ENCODE measurements around the gene SAPCD2. TPM values are rescaled to one million over a fixed set of nuclear protein-coding genes. Genes with fewer than 3 reads are reported as not detected.

SAPCD2 gene
- polyA plus RNA-seq, 1 donor (not counting 4 experiments of a cell fraction or from before 2014, with no cell fraction given) = 1.6 TPM

DNA sequence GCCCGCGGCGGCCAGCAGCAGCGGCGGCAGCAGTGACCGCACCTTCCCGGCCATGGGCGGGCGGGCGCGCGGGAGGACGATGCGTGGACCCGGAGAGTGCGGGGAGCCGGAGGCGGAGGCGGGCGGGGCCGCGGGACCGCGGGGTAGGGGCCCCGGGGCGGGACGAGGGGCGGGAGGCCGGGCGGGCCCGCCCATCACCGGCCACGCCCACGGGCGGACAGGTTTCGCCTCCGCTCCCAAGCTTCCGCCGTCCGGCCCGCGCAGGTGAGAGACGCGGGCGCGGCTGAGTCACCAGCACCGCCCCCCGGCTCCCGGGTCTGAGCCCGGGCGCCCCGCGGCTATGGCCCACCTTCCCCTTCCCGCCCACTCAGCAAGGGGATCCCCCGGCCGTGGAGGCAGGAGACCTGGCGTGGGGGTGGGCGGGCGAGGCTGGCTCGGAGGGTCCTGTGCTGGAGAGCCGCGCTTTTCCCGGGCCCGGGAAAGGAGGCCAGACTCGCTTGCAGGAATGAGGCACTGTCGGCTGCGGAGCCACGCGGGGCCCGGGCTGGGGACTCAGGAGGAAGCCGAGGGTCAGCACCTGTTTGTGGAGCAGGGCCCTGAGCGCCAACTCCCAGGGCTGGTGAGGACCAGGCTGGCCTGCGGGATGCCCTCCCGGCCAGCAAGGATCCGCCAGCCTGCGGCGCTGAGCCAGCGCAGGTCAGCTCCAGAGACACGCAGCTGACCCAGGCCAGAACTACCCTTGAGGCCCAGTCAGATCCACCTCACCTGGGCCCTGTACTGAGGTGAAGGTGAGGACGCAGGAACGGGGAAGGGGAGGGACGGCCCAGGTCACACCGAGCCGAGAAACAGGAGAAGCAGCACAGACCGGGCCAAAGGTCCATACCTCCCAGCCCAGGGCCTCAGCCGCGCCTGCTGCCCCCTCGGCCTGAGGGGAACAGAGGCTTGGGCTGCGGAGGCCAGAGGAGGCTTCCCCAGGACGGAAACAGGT is 16.1 kb downstream of the SAPCD2 start, which contains the start of gene ENTPD2:
Gene ENTPD2, minus strand, starts transcription at position 118 of the 988 bp plus-strand sequence. Its CDS starts 64 bp downstream, at position 54.
- dilution Hi-C loops (cut with MboI; ENCODE audit: extremely low pct_ligation_motif_present, low sequenced_read_pairs) = no loop called here
- Histone ChIP-seq H3K27ac (ENCODE audit: control insufficient read depth, insufficient read depth, low read length) (no peak within 1 kb of the TSS), H3K9me3 (ENCODE audit: control insufficient read depth, low read depth, low read length) (no peaks in the 10 kb centered on the region), H3K79me2 (ENCODE audit: control insufficient read depth, insufficient read depth, low read length) (no peaks in the 10 kb centered on the region), H3K9me1 (ENCODE audit: control insufficient read depth, extremely low read depth, insufficient read depth, low read length) (no peaks in the 10 kb centered on the region), H3K4me3 (ENCODE audit: control insufficient read depth in 2 of 3, extremely low read depth in 1 of 3, insufficient read depth in 2 of 3, low read depth in 1 of 3, low read length in 3 of 3) (peak within 1 kb of the TSS; percentile 26 to 63 (median 47)), H3K27me3 (ENCODE audit: control insufficient read depth, extremely low read depth, insufficient read depth, low read length) (peaks cover 8% of the 10 kb centered on the region), H2AFZ (ENCODE audit: control insufficient read depth, low read length) (peak within 1 kb of the TSS; percentile 13), H3K36me3 (ENCODE audit: control insufficient read depth in 2 of 2, extremely low read depth in 1 of 2, insufficient read depth in 2 of 2, low read length in 2 of 2) (no peaks in the 10 kb centered on the region), H3K9ac (ENCODE audit: control insufficient read depth, extremely low read depth, insufficient read depth, low read length) (no peak within 1 kb of the TSS), H3K4me2 (ENCODE audit: control insufficient read depth, extremely low read depth, insufficient read depth, low read depth, low read length) (peak within 1 kb of the TSS; percentile 69), H4K20me1 (ENCODE audit: control insufficient read depth, extremely low read depth, insufficient read depth, low read length) (peaks cover 7% of the 10 kb centered on the region), H3K4me1 (ENCODE audit: control insufficient read depth, extremely low read depth, insufficient read depth, low read length) (no peaks in the 10 kb centered on the region)
- TF ChIP-seq, protein P1, sequence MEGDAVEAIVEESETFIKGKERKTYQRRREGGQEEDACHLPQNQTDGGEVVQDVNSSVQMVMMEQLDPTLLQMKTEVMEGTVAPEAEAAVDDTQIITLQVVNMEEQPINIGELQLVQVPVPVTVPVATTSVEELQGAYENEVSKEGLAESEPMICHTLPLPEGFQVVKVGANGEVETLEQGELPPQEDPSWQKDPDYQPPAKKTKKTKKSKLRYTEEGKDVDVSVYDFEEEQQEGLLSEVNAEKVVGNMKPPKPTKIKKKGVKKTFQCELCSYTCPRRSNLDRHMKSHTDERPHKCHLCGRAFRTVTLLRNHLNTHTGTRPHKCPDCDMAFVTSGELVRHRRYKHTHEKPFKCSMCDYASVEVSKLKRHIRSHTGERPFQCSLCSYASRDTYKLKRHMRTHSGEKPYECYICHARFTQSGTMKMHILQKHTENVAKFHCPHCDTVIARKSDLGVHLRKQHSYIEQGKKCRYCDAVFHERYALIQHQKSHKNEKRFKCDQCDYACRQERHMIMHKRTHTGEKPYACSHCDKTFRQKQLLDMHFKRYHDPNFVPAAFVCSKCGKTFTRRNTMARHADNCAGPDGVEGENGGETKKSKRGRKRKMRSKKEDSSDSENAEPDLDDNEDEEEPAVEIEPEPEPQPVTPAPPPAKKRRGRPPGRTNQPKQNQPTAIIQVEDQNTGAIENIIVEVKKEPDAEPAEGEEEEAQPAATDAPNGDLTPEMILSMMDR (optimal IDR thresholded peaks at IDR 0.05 in 1 of 3, IDR thresholded peaks at IDR 0.05 in 1 of 3, conservative IDR thresholded peaks at IDR 0.05 in 1 of 3; ENCODE audit: extremely low read depth in 1 of 3, insufficient read depth in 2 of 3, low read length in 3 of 3) = no peak
- no peak for TF ChIP-seq EZH2 (IDR thresholded peaks at IDR 0.05; ENCODE audit: low read length)
- DNase-seq (ENCODE audit: low read depth, low spot score) (no peak), FAIRE-seq (no peak)

DNA sequence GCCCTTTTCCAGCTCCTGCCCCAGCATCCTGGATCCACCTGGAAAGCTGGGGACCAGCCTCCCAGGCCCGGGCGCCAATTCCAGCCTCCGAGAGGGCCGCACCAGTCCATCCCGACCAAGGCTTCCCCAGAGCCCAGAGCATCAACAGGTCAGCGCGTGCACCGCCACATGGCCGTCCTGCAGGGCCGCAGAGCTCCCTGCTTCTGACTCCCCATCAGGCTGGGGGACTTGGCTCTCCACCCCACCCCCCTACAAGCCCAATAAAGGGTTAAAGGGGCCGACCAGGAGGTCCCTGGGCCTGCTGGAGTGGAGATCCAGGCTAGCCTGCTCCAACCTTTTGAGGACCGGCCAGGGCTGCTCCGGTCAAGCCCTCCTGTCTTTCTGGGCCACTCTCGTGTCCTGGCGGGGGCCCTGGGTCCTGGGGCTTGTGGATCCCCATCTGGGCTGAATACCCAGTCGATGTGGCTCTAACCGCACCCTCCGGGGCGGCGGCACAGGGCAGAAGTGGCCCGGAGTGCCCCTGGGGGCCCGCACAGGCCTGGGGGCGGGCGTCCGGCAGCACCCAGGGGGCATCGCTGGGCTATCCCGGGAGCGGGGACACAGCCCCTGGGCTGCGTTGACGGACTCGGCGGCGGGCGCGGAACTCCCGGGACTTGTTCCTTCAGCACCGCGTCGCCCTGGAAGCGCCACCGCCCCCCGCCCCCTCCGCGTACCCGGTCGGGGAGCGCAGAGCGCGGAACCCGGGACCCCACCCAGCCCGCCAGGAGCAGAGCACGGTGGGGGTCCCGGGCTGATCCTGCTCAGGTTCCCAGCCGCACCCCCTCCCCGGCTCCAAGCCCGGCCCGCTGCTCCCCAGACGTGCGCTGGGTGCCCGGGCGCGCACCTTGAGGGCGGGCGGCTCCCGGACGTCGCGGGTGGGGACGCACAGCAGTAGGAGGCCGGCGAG is 17.1 kb downstream of the SAPCD2 start:
- peaks cover 7% of the 10 kb centered on the region for H4K20me1 ChIP-seq (ENCODE audit: control insufficient read depth, extremely low read depth, insufficient read depth, low read length)
- H3K9me3 ChIP-seq (ENCODE audit: control insufficient read depth, low read depth, low read length) = no peaks in the 10 kb centered on the region
- no peak overlapping the region for H3K9ac ChIP-seq (ENCODE audit: control insufficient read depth, extremely low read depth, insufficient read depth, low read length)
- H3K27ac ChIP-seq (ENCODE audit: control insufficient read depth, insufficient read depth, low read length) = no peak overlapping the region
- H3K4me2 ChIP-seq (ENCODE audit: control insufficient read depth, extremely low read depth, insufficient read depth, low read depth, low read length) = peak overlapping the region; percentile 69
- H3K4me1 ChIP-seq (ENCODE audit: control insufficient read depth, extremely low read depth, insufficient read depth, low read length) = no peaks in the 10 kb centered on the region
- no peaks in the 10 kb centered on the region for H3K36me3 ChIP-seq (ENCODE audit: control insufficient read depth in 2 of 2, extremely low read depth in 1 of 2, insufficient read depth in 2 of 2, low read length in 2 of 2)
- DNase-seq (ENCODE audit: low read depth, low spot score) (no peak), FAIRE-seq (no peak)
- H3K27me3 ChIP-seq (ENCODE audit: control insufficient read depth, extremely low read depth, insufficient read depth, low read length) = peaks cover 11% of the 10 kb centered on the region
- peak overlapping the region; percentile 12 for H2AFZ ChIP-seq (ENCODE audit: control insufficient read depth, low read length)
- TF ChIP-seq EZH2 (IDR thresholded peaks at IDR 0.05; ENCODE audit: low read length) = no peak
- TF ChIP-seq, protein P1 (optimal IDR thresholded peaks at IDR 0.05 in 1 of 3, IDR thresholded peaks at IDR 0.05 in 1 of 3, conservative IDR thresholded peaks at IDR 0.05 in 1 of 3; ENCODE audit: extremely low read depth in 1 of 3, insufficient read depth in 2 of 3, low read length in 3 of 3) = no peak
- H3K4me3 ChIP-seq (ENCODE audit: control insufficient read depth in 2 of 3, extremely low read depth in 1 of 3, insufficient read depth in 2 of 3, low read depth in 1 of 3, low read length in 3 of 3) = peak overlapping the region; percentile 26 to 63 (median 47)
- dilution Hi-C loops (cut with MboI; ENCODE audit: extremely low pct_ligation_motif_present, low sequenced_read_pairs) = no loop called here
- no peaks in the 10 kb centered on the region for H3K79me2 ChIP-seq (ENCODE audit: control insufficient read depth, insufficient read depth, low read length)
- H3K9me1 ChIP-seq (ENCODE audit: control insufficient read depth, extremely low read depth, insufficient read depth, low read length) = no peaks in the 10 kb centered on the region
